ENCODE results near the gene ABI1. TPM values are rescaled to one million over a fixed set of nuclear protein-coding genes. Genes with fewer than 3 reads are reported as not detected.

ABI1 gene
- total RNA-seq, 1 donor from 2014 or later: 67.5 TPM

GRCh38 chr10:26800468-26800867 is 60.3 kb downstream of the ABI1 start:
- Mint-ChIP-seq H3K4me3 (ENCODE audit: unreplicated experiment) (no peak overlapping the region), H3K9me3 (ENCODE audit: unreplicated experiment) (no peaks in the 10 kb centered on the region), H3K4me1 (ENCODE audit: unreplicated experiment) (peaks cover 35% of the 10 kb centered on the region), H3K36me3 (ENCODE audit: low read depth, unreplicated experiment) (no peaks in the 10 kb centered on the region), H3K27me3 (ENCODE audit: unreplicated experiment) (peaks cover 5% of the 10 kb centered on the region), H3K27ac (ENCODE audit: unreplicated experiment) (no peak overlapping the region)
- DNase-seq (ENCODE audit: low spot score): no peak
- TF ChIP-seq CTCF (IDR thresholded peaks at IDR 0.05; ENCODE audit: unreplicated experiment): no peak

- H3K9me3 Mint-ChIP-seq (ENCODE audit: unreplicated experiment): no peaks in the 10 kb centered on the region
- peaks cover 5% of the 10 kb centered on the region for H3K27me3 Mint-ChIP-seq (ENCODE audit: unreplicated experiment)
- no peaks in the 10 kb centered on the region for H3K36me3 Mint-ChIP-seq (ENCODE audit: low read depth, unreplicated experiment)
- H3K27ac Mint-ChIP-seq (ENCODE audit: unreplicated experiment): no peak overlapping the region
- no peak overlapping the region for H3K4me3 Mint-ChIP-seq (ENCODE audit: unreplicated experiment)
- peaks cover 26% of the 10 kb centered on the region for H3K4me1 Mint-ChIP-seq (ENCODE audit: unreplicated experiment)
- no peak for TF ChIP-seq CTCF (IDR thresholded peaks at IDR 0.05; ENCODE audit: unreplicated experiment)
- DNase-seq (ENCODE audit: low spot score): no peak
These were observed 61.4 kb downstream of the ABI1 start for GRCh38 chr10:26799342-26799741.

- Mint-ChIP-seq H3K4me3 (ENCODE audit: unreplicated experiment) (no peak overlapping the region), H3K4me1 (ENCODE audit: unreplicated experiment) (peaks cover 15% of the 10 kb centered on the region)
These were observed 62.5 kb downstream of the ABI1 start for GRCh38 chr10:26798298-26798697.

GRCh38 chr10:26797340-26797739 is 63.4 kb downstream of the ABI1 start:
- H3K36me3 Mint-ChIP-seq (ENCODE audit: low read depth, unreplicated experiment): no peaks in the 10 kb centered on the region

More at GRCh38 chr10:26798298-26798697, 62.5 kb downstream of the ABI1 start:
- H3K9me3 Mint-ChIP-seq (ENCODE audit: unreplicated experiment): no peaks in the 10 kb centered on the region
- no peak for DNase-seq (ENCODE audit: low spot score)
- H3K36me3 Mint-ChIP-seq (ENCODE audit: low read depth, unreplicated experiment): no peaks in the 10 kb centered on the region
- TF ChIP-seq CTCF (IDR thresholded peaks at IDR 0.05; ENCODE audit: unreplicated experiment): no peak
- H3K27ac Mint-ChIP-seq (ENCODE audit: unreplicated experiment): no peak overlapping the region
- peaks cover 5% of the 10 kb centered on the region for H3K27me3 Mint-ChIP-seq (ENCODE audit: unreplicated experiment)

More at GRCh38 chr10:26797340-26797739, 63.4 kb downstream of the ABI1 start:
- Mint-ChIP-seq H3K4me1 (ENCODE audit: unreplicated experiment) (peaks cover 8% of the 10 kb centered on the region), H3K4me3 (ENCODE audit: unreplicated experiment) (no peak overlapping the region), H3K27me3 (ENCODE audit: unreplicated experiment) (peaks cover 5% of the 10 kb centered on the region), H3K9me3 (ENCODE audit: unreplicated experiment) (no peaks in the 10 kb centered on the region), H3K27ac (ENCODE audit: unreplicated experiment) (no peak overlapping the region)
- TF ChIP-seq CTCF (IDR thresholded peaks at IDR 0.05; ENCODE audit: unreplicated experiment): no peak
- DNase-seq (ENCODE audit: low spot score): no peak
